ENCODE measurements around the gene RAPSN.

The RAPSN gene

DNA sequence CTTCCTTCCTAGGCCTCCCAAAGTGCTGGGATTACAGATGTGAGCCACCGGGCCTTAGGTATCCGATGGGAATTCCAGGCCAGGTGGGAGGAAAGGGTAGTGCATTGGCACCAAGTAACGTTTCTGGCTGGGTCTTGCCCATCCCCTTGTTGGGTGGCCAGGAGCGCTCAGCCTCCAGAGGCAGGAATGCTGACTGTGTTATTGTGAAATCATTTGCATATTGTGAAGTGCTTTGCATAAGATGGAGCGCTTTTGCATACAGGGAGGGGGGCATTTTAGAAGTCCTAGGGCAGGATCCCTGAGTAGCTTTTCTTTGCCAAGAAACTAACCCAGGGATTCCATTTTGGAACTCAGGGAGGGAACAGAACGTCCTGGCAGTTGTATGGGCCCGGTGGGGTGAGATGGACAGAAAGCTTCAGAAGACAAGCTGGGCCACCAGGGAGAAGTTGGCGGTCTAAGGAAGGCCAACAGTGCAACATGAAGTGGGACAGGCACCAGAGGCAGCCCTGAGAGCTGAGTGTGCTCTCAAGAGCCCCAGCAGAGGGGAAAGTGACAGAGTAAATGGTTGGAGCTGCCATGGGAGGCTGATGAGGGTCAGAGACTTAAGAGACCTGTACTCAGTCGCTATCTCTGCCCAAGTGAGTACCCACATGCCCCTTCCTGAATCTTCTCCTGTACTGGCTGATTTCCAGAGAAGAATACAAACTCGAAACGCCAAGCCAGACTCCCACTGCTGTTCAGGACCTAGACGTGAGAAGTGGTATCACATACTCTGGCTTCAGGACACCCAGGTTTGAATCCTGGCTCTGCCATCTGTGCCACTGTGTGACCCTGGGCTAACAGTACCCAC lies 41.8 kb downstream of the RAPSN start:
- DNase-seq, result no peak

DNA sequence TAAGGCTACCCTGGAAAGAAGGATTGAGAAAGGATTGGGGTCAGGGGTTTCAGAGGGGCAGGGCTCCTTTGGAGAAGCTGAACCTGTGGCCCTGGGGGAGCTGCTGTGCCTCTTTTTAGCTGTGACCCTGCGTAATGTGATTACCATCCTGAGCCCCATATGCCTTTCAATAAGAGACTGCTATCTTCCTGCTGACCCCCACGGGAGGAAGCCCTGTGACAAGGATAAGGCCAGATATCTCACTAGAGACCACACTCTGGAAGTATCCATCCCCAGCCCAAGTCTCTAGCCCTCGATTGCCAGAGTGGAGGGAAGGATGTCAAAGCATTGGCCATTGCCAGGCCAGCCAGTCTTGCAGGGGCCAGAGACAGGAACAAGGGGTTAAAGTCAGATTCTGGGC lies 45.4 kb downstream of the RAPSN start:
- no peak for DNase-seq

DNA sequence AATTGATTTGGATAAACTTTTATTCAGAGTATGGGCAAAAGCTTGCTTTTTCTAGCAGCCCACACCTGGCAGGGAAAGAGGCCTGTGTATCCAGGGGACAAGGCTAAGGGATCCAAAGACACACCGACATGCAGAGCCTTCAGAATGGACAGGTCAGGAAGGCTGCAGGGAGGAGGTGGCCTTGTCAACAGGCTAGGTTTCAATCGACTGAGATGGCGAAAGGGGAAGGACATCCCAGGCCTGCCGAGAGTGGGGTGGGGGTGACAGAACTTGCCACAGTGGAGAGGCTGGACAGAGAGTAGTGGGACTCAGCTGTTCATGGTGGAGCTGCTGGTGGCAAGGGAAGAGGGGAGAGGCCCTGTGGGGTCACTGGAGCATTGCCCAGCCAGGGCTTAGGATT lies 45.8 kb downstream of the RAPSN start:
- no peak for DNase-seq

DNA sequence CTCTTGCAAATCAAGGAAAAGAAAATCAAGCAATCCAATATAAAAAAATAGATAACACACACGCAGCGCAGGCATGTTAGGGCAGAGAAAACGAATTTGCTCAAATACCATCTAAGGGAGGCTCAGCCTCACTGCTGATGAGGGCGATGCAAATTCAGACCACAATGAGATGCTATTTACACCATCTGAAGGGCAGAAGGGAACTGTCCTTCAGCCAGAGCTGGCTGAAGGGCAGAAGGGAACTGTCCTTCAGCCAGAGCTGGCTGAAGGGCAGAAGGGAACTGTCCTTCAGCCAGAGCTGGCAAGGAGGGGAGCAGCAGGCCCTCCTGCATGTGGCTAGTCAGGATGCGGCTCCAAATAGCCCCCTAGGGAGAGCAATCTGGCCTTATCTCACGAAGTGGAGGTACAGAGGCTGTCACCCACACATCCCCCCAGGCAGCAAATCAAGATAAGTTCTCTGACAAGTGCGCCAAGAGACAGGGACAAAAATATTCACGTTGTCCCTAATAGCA lies 48.1 kb downstream of the RAPSN start:
- DNase-seq, result no peak

DNA sequence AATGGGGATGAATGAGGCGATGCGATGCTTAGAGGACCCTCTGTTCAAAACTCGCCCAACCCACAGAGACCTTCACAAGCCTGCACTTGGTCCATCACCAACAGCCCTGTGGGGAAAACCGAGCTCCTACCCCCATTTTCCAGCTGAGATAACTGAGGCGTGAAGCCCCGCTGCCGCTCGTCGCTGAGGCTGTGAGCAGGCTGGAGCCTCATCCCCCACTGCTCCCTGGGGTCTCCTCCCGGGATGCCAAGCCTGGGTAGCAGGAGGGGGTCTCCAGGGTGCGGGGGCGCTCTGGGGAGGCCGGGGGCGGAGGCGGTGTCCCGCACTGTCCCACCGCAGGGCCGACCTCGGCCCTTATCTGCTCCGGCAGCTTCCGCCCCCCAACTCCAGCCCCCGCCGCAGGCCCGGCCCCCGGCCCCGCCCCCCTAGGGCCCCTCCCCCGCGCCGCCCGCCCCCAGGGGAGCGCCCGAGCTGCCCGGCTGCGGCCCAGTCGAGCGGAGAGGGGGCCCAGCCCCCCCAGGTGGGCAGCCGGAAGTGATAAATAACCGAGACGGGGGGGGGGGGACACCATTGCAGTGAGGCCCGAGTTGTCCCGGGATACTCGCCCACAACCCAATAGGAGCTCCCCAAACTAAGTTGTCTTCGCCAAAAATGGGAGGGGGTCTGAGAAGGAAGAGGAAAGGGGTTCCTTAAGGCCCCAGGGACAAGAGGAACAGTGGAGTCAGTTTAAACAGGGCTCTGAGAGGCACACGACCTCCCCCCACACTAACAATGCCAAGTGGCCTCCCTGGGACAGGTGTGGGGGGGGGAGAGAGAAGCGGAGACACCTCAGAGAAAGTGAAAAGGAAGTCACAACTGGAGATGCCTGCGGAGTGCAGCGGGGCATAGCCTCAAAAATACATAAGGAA lies 48.8 kb downstream of the RAPSN start:
- peak in 3 of 5 experiments; percentile 24 to 58 (median 30) for DNase-seq

DNA sequence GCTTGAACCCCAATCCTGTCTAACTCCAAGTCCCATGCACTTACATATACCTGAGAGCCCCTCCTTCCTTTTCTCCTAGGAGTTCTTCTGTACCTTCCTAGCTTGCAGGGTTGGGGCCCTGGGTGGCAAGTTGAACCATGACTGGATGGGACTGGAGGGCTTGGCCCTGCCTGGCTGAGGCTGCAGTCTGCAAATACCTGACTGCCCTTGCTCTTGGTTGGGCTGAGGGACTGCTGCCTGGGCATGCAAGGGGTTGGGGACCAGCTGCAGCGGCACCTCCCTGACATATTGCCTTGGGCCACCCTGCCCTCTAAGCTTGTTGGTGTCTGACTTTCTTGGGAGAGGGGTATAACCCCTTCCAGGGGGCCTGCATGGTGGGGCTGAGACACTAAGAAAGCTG lies 50.4 kb downstream of the RAPSN start:
- no peak for DNase-seq

DNA sequence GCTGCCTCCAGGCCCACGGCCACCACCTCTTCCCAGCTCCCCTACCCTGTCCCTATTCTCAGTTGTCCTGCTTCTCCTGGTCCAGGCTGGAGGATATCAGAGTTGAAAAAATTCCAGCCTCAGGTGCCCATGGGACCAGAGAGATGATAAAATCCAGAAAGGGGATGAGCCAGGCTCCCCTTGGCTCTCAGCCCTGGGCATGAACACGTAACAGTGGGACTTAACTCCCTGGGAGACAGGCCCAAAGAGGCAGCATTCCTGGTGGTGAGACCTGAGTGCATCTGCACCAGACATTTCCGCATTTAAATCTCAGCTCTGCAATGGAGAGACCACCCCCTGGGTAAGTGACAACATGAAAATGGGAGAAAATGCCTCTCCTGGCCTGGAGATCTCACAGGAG lies 50.9 kb downstream of the RAPSN start:
- no peak for DNase-seq

DNA sequence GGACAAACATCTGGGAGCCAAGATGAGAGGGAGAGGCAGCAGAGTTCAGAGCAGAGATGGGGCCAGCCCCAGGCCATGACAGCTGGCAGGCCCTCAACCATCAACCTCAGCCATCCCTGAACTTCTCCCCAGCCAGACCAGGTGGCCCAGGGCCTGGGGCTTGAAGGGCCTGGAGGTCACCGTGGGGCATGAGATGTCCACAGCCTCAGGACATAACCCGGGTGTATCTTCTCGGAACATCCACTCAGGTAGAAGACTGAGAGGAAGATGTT lies 53.0 kb downstream of the RAPSN start:
- DNase-seq, result no peak

DNA sequence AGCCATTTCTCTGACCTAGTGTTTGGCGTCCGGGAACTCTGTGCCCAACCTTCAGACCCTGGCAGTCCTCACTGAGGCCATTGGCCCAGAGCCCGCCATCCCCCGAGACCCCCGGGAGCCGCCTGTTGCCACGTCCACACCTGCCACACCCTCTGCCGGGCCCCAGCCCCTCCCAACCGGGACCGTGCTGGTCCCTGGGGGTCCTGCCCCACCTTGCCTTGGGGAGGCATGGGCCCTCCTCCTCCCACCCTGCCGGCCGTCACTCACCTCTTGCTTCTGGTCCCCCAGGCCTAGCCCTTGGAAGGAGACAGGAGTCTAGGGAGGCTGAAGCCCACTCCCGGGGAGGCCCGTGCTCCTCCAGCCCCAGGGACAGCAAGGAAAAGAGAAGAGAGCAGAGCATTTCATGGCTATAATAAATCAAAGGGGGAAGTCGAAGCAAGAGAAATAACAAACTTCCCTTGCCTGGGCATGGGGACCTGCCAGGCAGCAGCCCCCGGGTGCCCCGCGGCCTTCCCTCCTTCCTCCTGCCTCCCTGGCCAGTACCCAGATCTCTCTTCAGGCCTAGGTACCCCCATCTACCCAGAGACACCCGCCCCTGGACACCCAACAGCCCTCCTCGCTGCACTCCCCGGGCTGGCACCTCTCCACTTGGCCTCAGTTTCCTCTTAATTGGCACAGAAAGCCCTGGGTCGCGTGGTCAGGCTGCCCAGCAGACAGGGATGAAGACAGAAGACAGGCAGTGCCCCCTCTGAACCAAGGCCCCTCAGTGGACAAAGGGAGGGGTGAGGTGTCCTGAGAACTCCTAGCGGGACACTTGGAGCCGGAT lies 53.5 kb downstream of the RAPSN start:
- no peak for DNase-seq

DNA sequence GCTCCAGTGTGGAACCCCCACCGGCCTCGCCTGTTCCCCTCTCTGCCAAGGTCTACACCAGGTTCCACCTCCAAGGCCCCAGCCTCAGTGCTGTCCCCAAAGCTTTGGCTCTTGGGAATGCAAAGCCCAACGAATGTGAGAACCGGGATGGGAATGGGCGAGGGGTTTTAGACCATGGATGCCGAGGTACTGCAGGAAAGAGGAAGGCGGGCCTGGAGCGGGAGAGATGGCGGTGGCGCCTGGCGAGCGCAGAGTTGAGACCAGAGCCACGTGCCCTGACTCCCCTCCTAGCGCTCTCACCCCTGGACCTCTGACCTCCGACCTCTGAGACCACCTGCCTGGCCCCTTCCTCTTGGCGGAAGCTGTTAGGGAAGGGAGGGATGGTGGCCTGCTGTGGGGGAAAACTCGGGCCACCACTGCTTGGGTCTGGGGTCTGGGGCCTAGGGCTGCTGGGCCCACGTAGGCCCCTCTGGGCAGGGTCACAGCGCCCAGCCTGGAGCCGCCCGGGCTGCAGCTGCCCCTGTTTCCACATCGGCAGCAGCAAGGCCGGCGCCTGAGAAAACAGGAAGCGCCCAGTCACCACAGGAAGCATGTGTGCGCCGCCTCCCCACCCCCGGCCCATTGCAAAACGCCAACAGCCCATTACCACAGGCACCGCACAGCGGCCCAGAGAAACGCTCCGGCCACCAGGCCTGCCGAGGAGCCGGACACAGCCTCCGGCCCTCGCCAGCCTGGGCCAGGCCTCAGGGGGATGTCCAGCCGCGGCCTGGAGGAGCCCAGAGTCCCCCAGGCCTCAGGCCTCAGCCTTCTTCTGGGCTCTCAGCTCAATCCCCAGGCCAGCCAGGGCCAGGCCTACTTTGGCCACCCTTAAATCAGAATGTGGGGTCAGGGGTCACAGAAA lies 54.4 kb downstream of the RAPSN start:
- DNase-seq, result peak in 4 of 5 experiments; percentile 21 to 89 (median 28)

DNA sequence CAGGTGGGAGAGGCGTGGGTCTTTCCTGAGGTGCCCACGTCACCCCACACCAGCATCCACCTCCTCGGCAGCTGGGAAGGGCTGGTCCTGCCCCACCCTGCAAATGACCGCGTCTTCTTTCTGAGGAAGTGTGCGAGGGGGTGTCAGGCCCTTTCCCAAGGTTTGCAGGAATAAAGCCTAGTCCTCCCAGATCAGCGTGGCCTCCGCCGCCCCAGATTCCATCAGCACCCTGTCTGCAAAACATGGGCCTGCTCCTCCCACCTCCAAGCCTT lies 55.0 kb downstream of the RAPSN start:
- DNase-seq, result no peak

DNA sequence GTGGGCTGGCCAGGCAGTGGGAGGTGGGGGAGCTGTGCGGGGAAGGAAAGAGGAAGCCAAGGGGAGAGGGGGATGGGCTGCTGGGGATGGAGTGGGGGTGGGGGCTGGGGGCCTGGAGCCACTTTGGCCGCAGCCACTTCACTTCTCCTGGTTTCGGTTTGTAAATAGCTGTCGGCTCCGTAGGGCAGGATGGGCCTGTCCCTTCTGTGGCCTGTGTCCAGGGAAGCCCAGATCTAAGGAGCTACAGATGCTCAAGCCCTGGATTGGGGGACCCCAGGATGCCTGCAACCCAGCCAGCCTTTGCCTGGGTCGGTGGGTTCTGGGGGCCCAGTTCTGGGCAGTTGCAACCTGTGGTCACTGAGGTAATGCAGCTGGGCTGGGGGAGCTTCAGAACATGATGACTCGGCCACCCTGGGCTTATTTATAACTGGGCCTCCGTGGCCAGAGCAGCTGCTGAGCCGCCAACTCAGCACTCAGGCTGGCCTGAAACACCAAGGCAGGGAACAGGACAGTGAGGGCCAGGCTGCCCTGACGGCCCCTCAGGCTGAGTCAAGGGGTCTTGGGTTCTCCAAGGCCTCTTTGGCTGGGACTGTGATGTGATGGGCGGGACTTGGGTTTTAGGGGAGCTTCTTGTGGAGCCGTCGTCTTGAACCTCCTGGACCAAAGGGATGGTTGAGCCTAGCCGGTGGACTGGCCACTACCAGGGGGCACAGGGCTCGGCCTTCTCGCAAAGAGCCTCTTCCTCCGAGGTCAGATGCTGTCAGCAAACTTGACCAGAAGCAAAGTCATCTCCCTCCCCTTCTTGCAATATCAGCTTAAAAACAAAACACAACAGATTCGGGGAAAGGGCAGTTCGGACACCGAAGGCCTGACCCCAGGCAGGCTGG lies 55.5 kb downstream of the RAPSN start:
- DNase-seq, result no peak

DNA sequence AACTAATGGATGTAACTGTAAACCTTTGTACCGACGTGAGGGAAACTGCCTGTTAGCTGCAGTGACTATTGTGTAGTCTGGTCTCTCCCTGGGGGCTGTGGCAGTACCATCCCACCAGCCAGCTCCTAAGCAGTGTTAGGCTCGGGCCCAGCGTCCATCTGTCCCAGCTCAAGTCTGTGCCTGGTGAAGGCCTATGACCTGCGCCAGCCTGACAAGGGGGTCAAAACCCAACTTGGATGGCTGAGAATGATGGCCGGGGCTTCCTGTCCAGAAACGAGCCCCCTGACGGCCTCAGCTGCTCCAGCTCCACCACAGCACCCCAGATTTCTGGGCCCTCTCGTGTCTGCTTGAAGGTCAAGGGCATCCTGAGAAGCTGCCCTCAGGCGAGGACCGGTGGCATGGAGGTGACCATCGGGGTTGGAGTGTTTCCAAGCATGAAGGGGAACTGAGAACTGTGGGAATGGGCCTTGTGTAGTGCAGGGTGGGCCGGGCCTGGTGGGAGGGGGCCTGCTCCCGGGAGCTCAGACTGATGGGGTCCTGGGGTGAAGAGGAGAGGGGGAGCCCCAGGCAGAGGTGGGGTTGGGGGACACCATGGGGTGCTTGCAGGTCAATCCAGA lies 56.3 kb downstream of the RAPSN start:
- no peak for DNase-seq

DNA sequence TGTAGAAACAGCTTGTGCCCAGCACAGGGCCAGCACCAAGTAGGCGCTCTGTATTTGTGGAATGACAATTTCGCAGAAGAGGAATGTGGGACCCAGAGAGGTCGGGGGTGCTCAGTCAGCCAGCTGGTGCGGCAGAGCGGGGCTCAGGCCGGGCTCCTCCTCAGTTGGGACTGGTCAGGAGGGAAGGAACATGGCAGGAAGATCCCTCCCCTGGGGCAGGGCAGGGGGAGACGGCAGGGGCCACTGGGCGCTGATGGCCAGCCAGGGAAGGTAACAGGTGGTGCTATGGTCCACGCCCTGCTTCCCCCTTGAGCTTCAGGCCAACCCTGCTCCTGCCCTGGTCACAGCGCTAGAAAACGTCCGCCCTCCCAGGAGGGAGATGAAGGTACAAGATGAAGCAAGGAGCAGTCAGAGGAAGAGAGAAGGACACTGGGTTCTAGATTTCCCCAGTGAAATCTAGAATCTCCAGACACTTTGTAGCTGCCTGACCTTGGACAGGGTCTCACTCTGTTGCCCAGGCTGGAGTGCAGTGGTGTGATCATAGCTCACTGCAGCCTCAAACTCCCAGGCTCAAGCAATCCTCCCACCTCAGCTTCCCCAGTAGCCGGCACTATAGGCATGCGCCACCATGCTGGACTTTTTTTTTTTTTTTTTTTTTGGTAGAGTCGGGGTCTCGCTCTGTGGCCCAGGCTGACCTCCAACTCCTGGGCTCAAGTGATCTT lies 57.1 kb downstream of the RAPSN start:
- no peak for DNase-seq

DNA sequence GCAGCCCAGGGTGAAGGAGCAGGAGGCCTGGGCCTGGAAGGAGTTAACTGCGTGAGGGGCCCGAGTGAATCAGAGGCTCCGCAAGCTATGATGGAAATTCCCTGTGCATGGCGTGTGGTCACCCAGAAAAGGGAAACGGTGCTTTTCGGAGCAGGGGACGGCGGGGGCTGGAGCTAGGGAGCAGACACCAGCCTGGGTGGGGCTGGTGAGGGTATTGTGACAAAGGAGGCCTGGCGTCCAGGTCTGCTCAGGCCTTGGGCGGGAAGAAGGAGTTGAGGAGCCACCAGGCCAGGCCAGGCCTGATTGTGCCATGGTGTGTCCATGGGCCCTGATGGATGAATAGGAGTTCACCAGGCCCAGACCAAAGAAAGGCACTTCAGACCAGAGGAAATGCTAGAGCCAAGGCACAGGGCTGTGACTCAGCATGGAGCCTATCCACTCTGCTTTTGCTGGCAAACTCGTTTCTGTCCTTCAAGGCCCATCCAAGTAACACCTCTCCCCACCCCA lies 57.8 kb downstream of the RAPSN start:
- no peak for DNase-seq

DNA sequence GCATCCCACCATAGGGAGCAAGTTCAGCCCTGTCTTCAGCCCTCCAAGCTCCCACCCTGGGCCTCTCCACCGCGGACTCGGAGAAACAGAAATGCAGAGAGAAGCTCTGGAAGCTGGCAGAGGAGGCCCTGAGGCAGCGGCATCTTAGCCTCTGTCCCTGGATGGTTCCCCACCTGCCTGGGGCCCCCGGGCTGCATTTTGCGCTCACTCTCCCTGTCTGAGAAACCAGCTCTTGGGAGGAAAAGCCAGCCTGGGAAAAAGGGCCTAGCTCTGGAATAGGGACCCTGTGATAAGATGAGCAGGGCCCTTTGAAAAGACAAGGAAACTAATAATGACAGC lies 58.5 kb downstream of the RAPSN start:
- no peak for DNase-seq

DNA sequence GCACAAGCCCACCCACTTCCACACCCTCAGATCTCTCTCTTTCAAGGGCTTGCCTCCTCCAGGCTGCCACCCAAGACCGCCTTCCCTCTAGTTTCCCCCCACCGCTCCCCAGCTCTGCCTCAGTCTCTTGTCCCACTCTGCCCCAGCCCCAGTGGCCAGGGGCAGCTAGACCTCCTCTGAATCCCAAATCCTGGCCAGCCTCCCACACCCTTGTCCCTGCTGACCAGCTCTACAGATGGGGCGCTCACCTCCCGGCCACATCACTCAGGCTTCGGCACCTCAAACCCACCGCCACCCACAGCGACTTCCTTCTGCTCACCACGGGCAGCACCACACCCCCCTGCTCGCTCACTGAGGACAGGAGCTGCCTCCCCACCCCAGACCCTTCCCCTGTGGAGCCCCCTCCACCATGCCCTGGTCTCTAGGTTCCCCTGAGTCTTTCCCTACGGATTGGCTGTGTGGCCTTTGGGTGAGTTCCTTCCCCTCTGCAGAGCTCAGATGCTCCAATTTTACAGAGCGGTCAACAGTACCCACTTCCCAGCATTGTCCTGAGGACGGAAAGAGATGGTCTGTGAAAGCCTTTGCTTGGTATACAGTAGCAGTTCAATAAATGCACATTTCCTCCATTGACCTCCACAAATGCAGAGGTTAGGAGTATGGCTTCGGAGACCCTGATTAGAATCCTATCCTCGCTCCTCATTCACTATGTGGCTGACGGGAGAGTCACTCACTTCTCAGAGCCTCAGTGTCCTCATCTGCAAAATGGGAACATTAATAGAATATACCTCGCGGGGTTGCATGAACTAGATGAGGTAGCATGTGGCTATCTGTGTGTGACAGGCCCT lies 59.1 kb downstream of the RAPSN start:
- peak in 1 of 5 experiments; percentile 29 for DNase-seq

DNA sequence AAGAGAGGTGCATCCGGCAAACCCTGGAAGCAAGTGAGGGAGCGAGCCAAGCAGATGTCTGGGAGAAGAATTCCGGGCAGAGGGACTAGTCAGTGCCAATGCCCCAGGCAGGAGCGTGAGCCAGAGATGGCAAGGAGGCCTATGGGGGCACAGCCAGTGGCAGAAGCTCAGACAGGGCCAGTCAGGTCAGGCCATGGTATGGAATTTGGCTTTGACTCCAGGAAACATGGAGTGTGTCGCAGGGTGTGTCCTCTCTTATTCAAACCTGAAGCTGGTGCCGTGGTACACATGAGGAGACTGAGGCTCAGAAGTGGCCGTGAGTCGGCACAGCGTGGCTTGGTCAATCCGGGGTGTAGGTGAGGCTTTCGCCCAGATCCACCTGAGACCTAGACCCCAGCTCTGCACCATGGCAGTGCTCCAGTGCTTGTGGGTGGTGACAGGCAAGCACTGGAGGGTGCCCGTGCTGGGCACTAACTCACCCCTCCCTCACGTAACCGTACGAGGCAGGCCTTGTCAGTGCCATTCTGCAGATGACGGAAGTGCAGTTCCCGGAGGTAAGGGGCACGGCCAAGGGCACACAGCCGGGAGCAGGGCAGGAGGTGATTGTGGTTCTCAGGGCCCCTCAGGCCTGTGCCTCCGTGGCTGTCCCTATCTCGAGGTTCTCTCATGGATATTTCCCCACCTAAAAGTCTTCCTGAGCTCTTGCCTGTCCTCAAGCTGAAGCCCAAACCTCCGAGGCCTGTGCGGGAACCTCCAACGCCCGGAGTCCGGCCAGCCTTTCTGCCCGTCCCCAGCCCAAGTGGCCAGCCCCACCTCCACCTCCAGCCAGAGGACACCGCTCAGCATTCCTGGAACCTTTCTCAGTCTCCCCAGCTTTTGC lies 60.0 kb downstream of the RAPSN start:
- no peak for DNase-seq
